Gastroesophageal sphincter (tissue), 4 donors: Measurements from ENCODE around the gene TMEM123. TPM values are rescaled to one million over a fixed set of nuclear protein-coding genes. Genes with fewer than 3 reads are reported as not detected.
A peak's percentile ranks its signal among the peaks of the same experiment; 100 is the strongest.

ENCODE experiments used
- ATAC-seq: fragments of 150-250 bp; one replicate; pipeline ENCODE4 v1.9.1; 2016; ENCODE audit warnings: mild to moderate bottlenecking, moderate library complexity
- H3K27ac ChIP-seq, 4 donors: fragments of 200-600 bp; sonication (generic) in 3 of 4; 1 replicate in 3 of 4; 2 replicates in 1 of 4; pipeline ENCODE4 v1.5.1; 2016 to 2019
- H3K27me3 ChIP-seq: fragments of 200-600 bp; sonication (generic); one replicate; pipeline ENCODE4 v1.5.1; 2019
- H3K36me3 ChIP-seq, 2 donors: fragments of 200-600 bp; sonication (generic); one replicate each; pipeline ENCODE4 v1.5.1; 2019; ENCODE audit warnings: control low read depth in 1 of 2
- H3K4me1 ChIP-seq, 3 donors: fragments of 200-600 bp; sonication (generic); 1 replicate in 2 of 3; 2 replicates in 1 of 3; pipeline ENCODE4 v1.5.1; 2016 to 2019; ENCODE audit warnings: control low read depth in 2 of 3
- H3K4me3 ChIP-seq, 2 donors: fragments of 200-600 bp; sonication (generic); one replicate each; pipeline ENCODE4 v1.5.1; 2019; ENCODE audit warnings: mild to moderate bottlenecking in 1 of 2, moderate library complexity in 1 of 2
- H3K9me3 ChIP-seq, 3 donors: fragments of 200-600 bp; sonication (generic); one replicate each; pipeline ENCODE4 v1.5.1; 2017 to 2019; ENCODE audit warnings: control low read depth in 2 of 3
- CTCF ChIP-seq, 4 experiments: fragments of 200-600 bp in 2 of 4; fragments of 450-650 bp in 2 of 4; sonication (generic) in 1 of 4; IDR thresholded peaks; one replicate each; pipeline ENCODE4 v1.5.1; 2017 to 2019; ENCODE audit warnings: antibody characterized with exemption in 4 of 4, mild to moderate bottlenecking in 2 of 4, moderate library complexity in 2 of 4
- EP300 ChIP-seq: sonication (generic); formaldehyde crosslinking; IDR thresholded peaks from one replicate; pipeline ENCODE4 v1.6.1; 2017; ENCODE audit warnings: antibody characterized with exemption, mild to moderate bottlenecking
- POLR2A ChIP-seq, 2 donors: fragments of 450-650 bp; IDR thresholded peaks; one replicate each; pipeline ENCODE4 v1.6.1; 2017; ENCODE audit warnings: antibody characterized with exemption in 2 of 2, mild to moderate bottlenecking in 2 of 2, moderate library complexity in 1 of 2
- POLR2AphosphoS5 ChIP-seq: sonication (generic); formaldehyde crosslinking; IDR thresholded peaks from one replicate; pipeline ENCODE4 v1.6.1; 2017; ENCODE audit warnings: antibody characterized with exemption
- WGBS, 2 donors: methylation state at CpG; one replicate each; pipeline ENCODE4 v1.1.5; 2018; ENCODE audit warnings: low coverage in 1 of 2; 5-methylcytosine and 5-hydroxymethylcytosine counted together
- total RNA-seq, 4 donors: library from RNA; depleted of rRNA; stranded (reverse); fragments of >200 nt; gene quantifications; one replicate each; pipeline ENCODE4 v1.1.0, GENCODE V29; 2016

TMEM123 gene
- total RNA-seq, 4 donors from 2014 or later = 87.6 to 141 (median 101) TPM

- H3K36me3 ChIP-seq = no peaks in the 10 kb centered on the region
- TF ChIP-seq CTCF (IDR thresholded peaks at IDR 0.05) = no peak
- no peak for TF ChIP-seq POLR2A (IDR thresholded peaks at IDR 0.05)
- no peak for TF ChIP-seq EP300
- no peak for TF ChIP-seq POLR2AphosphoS5
These were observed 44.5 kb upstream of the TMEM123 start for GRCh38 chr11:102497061-102497460.

GRCh38 chr11:102495161-102496042 lies 42.8 kb upstream of the TMEM123 start:
- peak; percentile 79 for ATAC-seq
- WGBS, 2 donors = 25 to 28% methylated on average over 9 to 10 of the region's 12 CpGs
- H3K27ac ChIP-seq = no peak overlapping the region

More at GRCh38 chr11:102497061-102497460, 44.5 kb upstream of the TMEM123 start:
- Histone ChIP-seq H3K4me3 (no peak overlapping the region), H3K27ac (no peak overlapping the region), H3K4me1 (peaks cover 0 to 20% (median 0%) of the 10 kb centered on the region in 3 donors), H3K27me3 (peaks cover 3% of the 10 kb centered on the region), H3K9me3 (no peaks in the 10 kb centered on the region)
- ATAC-seq = no peak
- WGBS, 2 donors = 90 to 100% methylated on average over 2 to 3 of the region's 4 CpGs

GRCh38 chr11:102494216-102494615 lies 41.7 kb upstream of the TMEM123 start:
- H3K4me3 ChIP-seq = no peak overlapping the region
- no peaks in the 10 kb centered on the region for H3K9me3 ChIP-seq
- no peak for ATAC-seq
- H3K4me1 ChIP-seq = peaks cover 0 to 7% (median 0%) of the 10 kb centered on the region in 3 donors
- no peak for TF ChIP-seq POLR2AphosphoS5
- no peak for TF ChIP-seq EP300
- TF ChIP-seq CTCF (IDR thresholded peaks at IDR 0.05) = no peak
- TF ChIP-seq POLR2A (IDR thresholded peaks at IDR 0.05) = no peak
- WGBS, 2 donors = 53 to 78% methylated on average over 2 to 6 of the region's 6 CpGs
- peaks cover 3% of the 10 kb centered on the region for H3K27me3 ChIP-seq
- H3K27ac ChIP-seq = no peak overlapping the region
- no peaks in the 10 kb centered on the region for H3K36me3 ChIP-seq

More at GRCh38 chr11:102495161-102496042, 42.8 kb upstream of the TMEM123 start:
- peaks cover 3% of the 10 kb centered on the region for H3K27me3 ChIP-seq
- H3K4me1 ChIP-seq = peaks cover 0 to 12% (median 0%) of the 10 kb centered on the region in 3 donors
- H3K9me3 ChIP-seq = no peaks in the 10 kb centered on the region
- no peak for TF ChIP-seq POLR2A (IDR thresholded peaks at IDR 0.05)
- TF ChIP-seq CTCF (IDR thresholded peaks at IDR 0.05) = peak; percentile 60 to 82 (median 72)
- no peak overlapping the region for H3K4me3 ChIP-seq
- no peaks in the 10 kb centered on the region for H3K36me3 ChIP-seq

GRCh38 chr11:102493524-102493923 lies 41.0 kb upstream of the TMEM123 start:
- H3K4me3 ChIP-seq = no peak overlapping the region
- 66 to 74% methylated on average over 5 of the region's 5 CpGs for WGBS, 2 donors
- peaks cover 3% of the 10 kb centered on the region for H3K27me3 ChIP-seq
- H3K27ac ChIP-seq = no peak overlapping the region
- TF ChIP-seq POLR2A (IDR thresholded peaks at IDR 0.05) (no peak), EP300 (no peak), POLR2AphosphoS5 (no peak), CTCF (IDR thresholded peaks at IDR 0.05) (no peak)
- no peaks in the 10 kb centered on the region for H3K9me3 ChIP-seq
- no peaks in the 10 kb centered on the region for H3K36me3 ChIP-seq
- peaks cover 0 to 7% (median 0%) of the 10 kb centered on the region in 3 donors for H3K4me1 ChIP-seq
- ATAC-seq = no peak

GRCh38 chr11:102491969-102492368 lies 39.4 kb upstream of the TMEM123 start:
- Histone ChIP-seq H3K4me3 (no peak overlapping the region), H3K27ac (no peak overlapping the region), H3K9me3 (no peaks in the 10 kb centered on the region), H3K36me3 (no peaks in the 10 kb centered on the region), H3K4me1 (peaks cover 0 to 7% (median 0%) of the 10 kb centered on the region in 3 donors), H3K27me3 (peaks cover 3% of the 10 kb centered on the region)
- TF ChIP-seq POLR2AphosphoS5 = no peak
- no peak for TF ChIP-seq CTCF (IDR thresholded peaks at IDR 0.05)
- TF ChIP-seq EP300 = no peak
- TF ChIP-seq POLR2A (IDR thresholded peaks at IDR 0.05) = no peak
- WGBS, 2 donors = 88 to 91% methylated on average over 2 of the region's 2 CpGs
- no peak for ATAC-seq
